Stimulated activated naive CD8-positive, alpha-beta T cell treated with anti-CD3 and anti-CD28 coated beads, Interleukin-15, Interleukin-2, amounts not matched to agents 100 ng/mL and 50 ng/mL, for 24 hours (primary cell): ENCODE data around the gene CLP1.

Source experiments
- H3K27ac Mint-ChIP-seq: one replicate; pipeline ENCODE4 v1.8.0; 2021; ENCODE audit warnings: mild to moderate bottlenecking, mixed read lengths
- H3K27me3 Mint-ChIP-seq: one replicate; pipeline ENCODE4 v1.8.0; 2021; ENCODE audit warnings: mixed read lengths
- H3K36me3 Mint-ChIP-seq: one replicate; pipeline ENCODE4 v1.8.0; 2021; ENCODE audit warnings: low read depth, mixed read lengths
- H3K4me1 Mint-ChIP-seq: one replicate; pipeline ENCODE4 v1.8.0; 2021; ENCODE audit warnings: low read depth, mixed read lengths
- H3K4me3 Mint-ChIP-seq: one replicate; pipeline ENCODE4 v1.8.0; 2021; ENCODE audit warnings: mild to moderate bottlenecking, mixed read lengths
- H3K9me3 Mint-ChIP-seq: one replicate; pipeline ENCODE4 v1.8.0; 2021; ENCODE audit warnings: mixed read lengths

Gene CLP1

GRCh38 chr11:57657194-57658022, at the start of gene CLP1:
TSS of gene CLP1 (plus strand) at chr11:57657762. CDS start at chr11:57659477, 1,715 bp downstream.
- Mint-ChIP-seq H3K4me3 (peak within 1 kb of the TSS; percentile 97), H3K27me3 (no peaks in the 10 kb centered on the region), H3K4me1 (peaks cover 34% of the 10 kb centered on the region), H3K36me3 (peaks cover 30% of the 10 kb centered on the region), H3K27ac (peak within 1 kb of the TSS; percentile 97), H3K9me3 (no peaks in the 10 kb centered on the region)

- peaks cover 15% of the 10 kb centered on the region for H3K27me3 Mint-ChIP-seq
Observed at GRCh38 chr11:57610170-57610569, 47.4 kb upstream of the CLP1 start.

GRCh38 chr11:57614234-57614772, 43.3 kb upstream of the CLP1 start:
- H3K27me3 Mint-ChIP-seq, result peaks cover 9% of the 10 kb centered on the region
- no peak overlapping the region for H3K4me3 Mint-ChIP-seq
- H3K4me1 Mint-ChIP-seq, result no peaks in the 10 kb centered on the region
- no peaks in the 10 kb centered on the region for H3K36me3 Mint-ChIP-seq
- peaks cover 2% of the 10 kb centered on the region for H3K9me3 Mint-ChIP-seq
- no peak overlapping the region for H3K27ac Mint-ChIP-seq

More at GRCh38 chr11:57610170-57610569, 47.4 kb upstream of the CLP1 start:
- Mint-ChIP-seq H3K4me3 (no peak overlapping the region), H3K9me3 (no peaks in the 10 kb centered on the region), H3K27ac (no peak overlapping the region), H3K36me3 (no peaks in the 10 kb centered on the region), H3K4me1 (no peaks in the 10 kb centered on the region)

- Mint-ChIP-seq H3K9me3 (peaks cover 7% of the 10 kb centered on the region), H3K27ac (no peak overlapping the region), H3K4me3 (no peak overlapping the region), H3K36me3 (no peaks in the 10 kb centered on the region), H3K27me3 (peaks cover 9% of the 10 kb centered on the region), H3K4me1 (no peaks in the 10 kb centered on the region)
Observed at GRCh38 chr11:57615308-57615707, 42.3 kb upstream of the CLP1 start.

- Mint-ChIP-seq H3K4me3 (no peak overlapping the region), H3K27me3 (peaks cover 9% of the 10 kb centered on the region), H3K4me1 (no peaks in the 10 kb centered on the region), H3K36me3 (no peaks in the 10 kb centered on the region), H3K9me3 (peaks cover 7% of the 10 kb centered on the region), H3K27ac (no peak overlapping the region)
Observed at GRCh38 chr11:57616595-57616994, 41.0 kb upstream of the CLP1 start.

GRCh38 chr11:57618438-57618837, 39.1 kb upstream of the CLP1 start:
- peaks cover 9% of the 10 kb centered on the region for H3K27me3 Mint-ChIP-seq
- H3K36me3 Mint-ChIP-seq, result no peaks in the 10 kb centered on the region
- H3K4me1 Mint-ChIP-seq, result no peaks in the 10 kb centered on the region
- H3K4me3 Mint-ChIP-seq, result no peak overlapping the region
- peaks cover 7% of the 10 kb centered on the region for H3K9me3 Mint-ChIP-seq
- no peak overlapping the region for H3K27ac Mint-ChIP-seq

GRCh38 chr11:57619331-57619730, 38.2 kb upstream of the CLP1 start:
- peaks cover 7% of the 10 kb centered on the region for H3K9me3 Mint-ChIP-seq
- H3K36me3 Mint-ChIP-seq, result no peaks in the 10 kb centered on the region
- peaks cover 5% of the 10 kb centered on the region for H3K27me3 Mint-ChIP-seq
- no peaks in the 10 kb centered on the region for H3K4me1 Mint-ChIP-seq
- no peak overlapping the region for H3K4me3 Mint-ChIP-seq
- no peak overlapping the region for H3K27ac Mint-ChIP-seq

- Mint-ChIP-seq H3K27me3 (peaks cover 5% of the 10 kb centered on the region), H3K9me3 (peaks cover 7% of the 10 kb centered on the region), H3K4me3 (no peak overlapping the region), H3K27ac (no peak overlapping the region), H3K4me1 (no peaks in the 10 kb centered on the region), H3K36me3 (no peaks in the 10 kb centered on the region)
Observed at GRCh38 chr11:57620467-57620866, 37.1 kb upstream of the CLP1 start.

- peaks cover 7% of the 10 kb centered on the region for H3K9me3 Mint-ChIP-seq
- H3K36me3 Mint-ChIP-seq, result no peaks in the 10 kb centered on the region
- H3K27me3 Mint-ChIP-seq, result no peaks in the 10 kb centered on the region
- H3K4me1 Mint-ChIP-seq, result no peaks in the 10 kb centered on the region
- no peak overlapping the region for H3K27ac Mint-ChIP-seq
- no peak overlapping the region for H3K4me3 Mint-ChIP-seq
Observed at GRCh38 chr11:57622263-57622662, 35.3 kb upstream of the CLP1 start.

- Mint-ChIP-seq H3K4me1 (no peaks in the 10 kb centered on the region), H3K36me3 (no peaks in the 10 kb centered on the region), H3K4me3 (no peak overlapping the region), H3K27ac (no peak overlapping the region), H3K27me3 (no peaks in the 10 kb centered on the region), H3K9me3 (peaks cover 2% of the 10 kb centered on the region)
Observed at GRCh38 chr11:57624864-57625263, 32.7 kb upstream of the CLP1 start.

- Mint-ChIP-seq H3K9me3 (no peaks in the 10 kb centered on the region), H3K4me1 (no peaks in the 10 kb centered on the region), H3K27ac (no peak overlapping the region), H3K4me3 (no peak overlapping the region), H3K36me3 (no peaks in the 10 kb centered on the region), H3K27me3 (peaks cover 8% of the 10 kb centered on the region)
Observed at GRCh38 chr11:57626895-57627294, 30.7 kb upstream of the CLP1 start.

- no peaks in the 10 kb centered on the region for H3K36me3 Mint-ChIP-seq
- H3K4me1 Mint-ChIP-seq, result no peaks in the 10 kb centered on the region
- H3K9me3 Mint-ChIP-seq, result no peaks in the 10 kb centered on the region
- H3K4me3 Mint-ChIP-seq, result no peak overlapping the region
- H3K27me3 Mint-ChIP-seq, result peaks cover 16% of the 10 kb centered on the region
- no peak overlapping the region for H3K27ac Mint-ChIP-seq
Observed at GRCh38 chr11:57630171-57630570, 27.4 kb upstream of the CLP1 start.

- Mint-ChIP-seq H3K27ac (no peak overlapping the region), H3K4me1 (no peaks in the 10 kb centered on the region), H3K9me3 (no peaks in the 10 kb centered on the region), H3K4me3 (no peak overlapping the region), H3K36me3 (no peaks in the 10 kb centered on the region), H3K27me3 (peaks cover 20% of the 10 kb centered on the region)
Observed at GRCh38 chr11:57632116-57632515, 25.4 kb upstream of the CLP1 start.

GRCh38 chr11:57633394-57634070, 24.0 kb upstream of the CLP1 start:
- Mint-ChIP-seq H3K9me3 (no peaks in the 10 kb centered on the region), H3K4me3 (no peak overlapping the region), H3K36me3 (no peaks in the 10 kb centered on the region), H3K27me3 (peaks cover 31% of the 10 kb centered on the region), H3K27ac (no peak overlapping the region), H3K4me1 (peaks cover 7% of the 10 kb centered on the region)

GRCh38 chr11:57634311-57634710, 23.3 kb upstream of the CLP1 start:
- H3K27ac Mint-ChIP-seq, result no peak overlapping the region
- peaks cover 13% of the 10 kb centered on the region for H3K4me1 Mint-ChIP-seq
- H3K36me3 Mint-ChIP-seq, result no peaks in the 10 kb centered on the region
- no peak overlapping the region for H3K4me3 Mint-ChIP-seq
- H3K27me3 Mint-ChIP-seq, result peaks cover 31% of the 10 kb centered on the region
- no peaks in the 10 kb centered on the region for H3K9me3 Mint-ChIP-seq
